PFSK-1 (cell line): ENCODE data around the gene PHKA2.

Source experiments
- FOXP2 ChIP-seq: optimal IDR thresholded peaks from 2 replicates; pipeline ENCODE3; 2011; ENCODE audit warnings: borderline replicate concordance, control low read depth, inconsistent platforms; ENCODE audit not compliant: insufficient read depth; ENCODE audit errors: extremely low read length, extremely low read depth
- POLR2AphosphoS5 ChIP-seq: IDR thresholded peaks from 2 replicates; pipeline ENCODE4 v1.6.1; 2012; ENCODE audit warnings: low read depth, mild to moderate bottlenecking, control low read depth, low read length, moderate library complexity
- REST ChIP-seq, 2 experiments: IDR thresholded peaks; 2 replicates each; pipeline versions ENCODE4 v1.6.1 to v1.8.0; 2011 to 2012; ENCODE audit warnings: low read depth in 2 of 2, low read length in 2 of 2, control low read depth in 1 of 2, inconsistent platforms in 1 of 2, mild to moderate bottlenecking in 1 of 2, moderate library complexity in 1 of 2; ENCODE audit not compliant: insufficient read depth in 1 of 2
- SIN3A ChIP-seq: IDR thresholded peaks from 2 replicates; pipeline ENCODE4 v1.6.1; 2012; ENCODE audit warnings: mild to moderate bottlenecking, low read length, moderate library complexity, borderline replicate concordance; ENCODE audit not compliant: insufficient read depth
- TAF1 ChIP-seq: IDR thresholded peaks from 2 replicates; pipeline ENCODE4 v1.6.1; 2012; ENCODE audit warnings: low read length, control low read depth, borderline replicate concordance; ENCODE audit not compliant: insufficient read depth

Gene PHKA2

GRCh38 chrX:19017271-19017670, 33.4 kb upstream of the PHKA2 start:
- TF ChIP-seq SIN3A (no peak), REST (IDR thresholded peaks at IDR 0.05; ENCODE audit: insufficient read depth in 1 of 2, low read depth in 2 of 2, low read length in 2 of 2) (no peak), TAF1 (no peak), FOXP2 (no peak), POLR2AphosphoS5 (no peak)

GRCh38 chrX:19007868-19008267, 24.0 kb upstream of the PHKA2 start:
- TF ChIP-seq POLR2AphosphoS5 (no peak), TAF1 (no peak), FOXP2 (no peak), SIN3A (no peak), REST (IDR thresholded peaks at IDR 0.05; ENCODE audit: insufficient read depth in 1 of 2, low read depth in 2 of 2, low read length in 2 of 2) (no peak)

- TF ChIP-seq SIN3A (no peak), REST (IDR thresholded peaks at IDR 0.05; ENCODE audit: insufficient read depth in 1 of 2, low read depth in 2 of 2, low read length in 2 of 2) (no peak), POLR2AphosphoS5 (no peak), TAF1 (no peak), FOXP2 (no peak)
Measured at GRCh38 chrX:19007011-19007410, 23.1 kb upstream of the PHKA2 start.

DNA sequence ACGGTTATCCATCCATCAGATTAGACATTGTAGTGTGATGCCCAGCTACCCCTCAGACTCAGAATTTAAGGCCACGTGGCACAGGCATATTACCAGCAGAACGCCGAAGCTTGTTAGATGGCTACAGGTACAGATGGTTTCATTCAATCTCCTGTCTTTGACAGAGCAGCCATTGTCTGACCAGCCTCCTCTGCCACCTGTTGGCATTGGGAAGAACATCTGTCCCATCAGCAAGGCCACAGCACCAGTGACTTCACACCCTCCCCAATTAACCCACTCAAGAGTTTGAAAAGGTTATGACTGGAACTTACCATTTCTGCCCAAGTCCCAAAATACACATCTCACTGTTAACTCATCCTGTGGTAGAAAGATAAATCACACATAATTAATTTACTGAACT, 22.0 kb upstream of the PHKA2 start:
- TF ChIP-seq TAF1 (no peak), POLR2AphosphoS5 (no peak), FOXP2 (no peak), SIN3A (no peak), REST (IDR thresholded peaks at IDR 0.05; ENCODE audit: insufficient read depth in 1 of 2, low read depth in 2 of 2, low read length in 2 of 2) (no peak)

DNA sequence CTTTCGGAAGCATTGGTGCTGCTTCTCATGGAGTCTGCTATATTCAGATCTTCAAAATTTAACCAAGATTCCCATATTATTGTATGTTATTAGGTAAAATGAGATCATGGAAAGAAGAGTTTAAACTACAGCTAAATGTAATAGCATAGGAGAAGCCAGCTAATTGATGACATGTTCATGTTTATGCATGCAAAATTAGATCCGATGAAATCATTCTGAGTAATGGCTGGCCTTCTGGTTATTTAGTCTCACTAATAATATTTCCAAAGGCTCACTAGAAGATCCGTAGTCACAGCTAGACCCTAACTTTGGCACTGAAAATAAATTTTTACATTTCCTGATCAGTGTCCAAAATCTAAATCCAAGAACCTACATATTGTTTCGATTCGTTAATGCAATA, 19.8 kb upstream of the PHKA2 start:
- TF ChIP-seq REST (IDR thresholded peaks at IDR 0.05; ENCODE audit: insufficient read depth in 1 of 2, low read depth in 2 of 2, low read length in 2 of 2) (no peak), SIN3A (no peak), TAF1 (no peak), POLR2AphosphoS5 (no peak), FOXP2 (no peak)
